T-cell (primary cell): ENCODE data around the gene TENT4B. TPM values are rescaled to one million over a fixed set of nuclear protein-coding genes. Genes with fewer than 3 reads are reported as not detected.

Source experiments
- ATAC-seq, 4 experiments: fragments of 200-7000 bp in 3 of 4; fragments of 150-1000 bp in 1 of 4; cut with Tn5 transposase; replicated peaks in 1 of 4; 1 replicate in 3 of 4; 2 replicates in 1 of 4; pipeline ENCODE4 v1.10.0; 2021; ENCODE audit warnings: moderate library complexity in 3 of 4, mild to moderate bottlenecking in 2 of 4, moderate number of reproducible peaks in 1 of 4
- CTCF ChIA-PET, 2 donors: fragments of 300-600 bp; sonication (Branson Sonifier 250); formaldehyde crosslinking; loops; one replicate each; lab custom pipeline; 2022; ENCODE audit warnings: antibody characterized with exemption in 2 of 2; lab: Charles Lee
- POLR2A ChIA-PET, 2 donors: fragments of 300-600 bp; sonication (Branson Sonifier 250); formaldehyde crosslinking; loops; one replicate each; lab custom pipeline; 2022; ENCODE audit warnings: antibody characterized with exemption in 2 of 2; lab: Charles Lee
- DNase-seq, 35 experiments: peaks; one replicate each; pipeline versions ENCODE4 v3.0.0 to v3.0.0-alpha.2; 2013 to 2023
- H3K27ac ChIP-seq: one replicate; pipeline ENCODE4 v1.5.1; 2013; ENCODE audit warnings: low read length
- H3K27me3 ChIP-seq, 2 experiments: replicated peaks in 1 of 2; 1 replicate in 1 of 2; 2 replicates in 1 of 2; pipeline versions ENCODE4 v1.6.1 to v1.7.0; 2013; ENCODE audit warnings: low read length in 1 of 2, mixed read lengths in 1 of 2; ENCODE audit not compliant: control insufficient read depth in 2 of 2, insufficient read depth in 2 of 2; ENCODE audit errors: extremely low read depth in 1 of 2
- H3K36me3 ChIP-seq, 2 donors: 1 replicate in 1 of 2; 2 replicates in 1 of 2; pipeline versions ENCODE4 v1.6.1 to v1.7.0; 2013; ENCODE audit warnings: low read length in 1 of 2; ENCODE audit not compliant: control insufficient read depth in 2 of 2, insufficient read depth in 1 of 2; ENCODE audit errors: extremely low read depth in 1 of 2
- H3K4me1 ChIP-seq, 2 experiments: 1 replicate in 1 of 2; 2 replicates in 1 of 2; pipeline versions ENCODE4 v1.6.1 to v1.7.0; 2013; ENCODE audit warnings: low read length in 2 of 2, mixed read lengths in 1 of 2; ENCODE audit not compliant: insufficient read depth in 2 of 2, control insufficient read depth in 1 of 2; ENCODE audit errors: extremely low read depth in 1 of 2
- H3K4me3 ChIP-seq, 2 donors: 1 replicate in 1 of 2; 2 replicates in 1 of 2; pipeline versions ENCODE4 v1.5.1 to v1.7.0; 2013; ENCODE audit warnings: mild to moderate bottlenecking in 2 of 2, low read length in 1 of 2, moderate library complexity in 1 of 2; ENCODE audit not compliant: control insufficient read depth in 1 of 2; ENCODE audit errors: extremely low read depth in 1 of 2
- H3K9me3 ChIP-seq: 2 replicates; pipeline ENCODE4 v1.7.0; 2013
- H3K27ac Mint-ChIP-seq, 2 donors: one replicate each; pipeline ENCODE4 v1.8.0; 2020 to 2021; ENCODE audit warnings: mild to moderate bottlenecking in 2 of 2, mixed read lengths in 2 of 2
- H3K27me3 Mint-ChIP-seq, 2 donors: one replicate each; pipeline ENCODE4 v1.8.0; 2021 to 2022; ENCODE audit warnings: mixed read lengths in 2 of 2
- H3K36me3 Mint-ChIP-seq: one replicate; pipeline ENCODE4 v1.8.0; 2021; ENCODE audit warnings: mixed read lengths
- H3K4me1 Mint-ChIP-seq, 3 donors: one replicate each; pipeline ENCODE4 v1.8.0; 2020 to 2022; ENCODE audit warnings: mixed read lengths in 3 of 3, mild to moderate bottlenecking in 1 of 3
- H3K4me3 Mint-ChIP-seq, 3 donors: one replicate each; pipeline ENCODE4 v1.8.0; 2020 to 2022; ENCODE audit warnings: mild to moderate bottlenecking in 3 of 3, mixed read lengths in 3 of 3, moderate library complexity in 3 of 3
- H3K9me3 Mint-ChIP-seq, 3 donors: one replicate each; pipeline ENCODE4 v1.8.0; 2020 to 2022; ENCODE audit warnings: mixed read lengths in 3 of 3
- WGBS: methylation state at CpG from one replicate; pipeline ENCODE4 v1.1.5; 2013; ENCODE audit warnings: missing lambda C conversion rate; ENCODE audit not compliant: insufficient coverage; 5-methylcytosine and 5-hydroxymethylcytosine counted together
- total RNA-seq, 35 experiments: library from RNA in 6 of 35; stranded (reverse) in 6 of 35; fragments of 120-200 nt in 1 of 35; gene quantifications; one replicate each; pipeline versions ENCODE4 v1.2.1 to v1.2.4 and lab custom pipeline; 2013 to 2026

Gene TENT4B
- total RNA-seq, 5 donors from 2014 or later (not counting 1 experiment from before 2014, with no cell fraction given) = 20.2 to 31.9 (median 20.9) TPM

DNA sequence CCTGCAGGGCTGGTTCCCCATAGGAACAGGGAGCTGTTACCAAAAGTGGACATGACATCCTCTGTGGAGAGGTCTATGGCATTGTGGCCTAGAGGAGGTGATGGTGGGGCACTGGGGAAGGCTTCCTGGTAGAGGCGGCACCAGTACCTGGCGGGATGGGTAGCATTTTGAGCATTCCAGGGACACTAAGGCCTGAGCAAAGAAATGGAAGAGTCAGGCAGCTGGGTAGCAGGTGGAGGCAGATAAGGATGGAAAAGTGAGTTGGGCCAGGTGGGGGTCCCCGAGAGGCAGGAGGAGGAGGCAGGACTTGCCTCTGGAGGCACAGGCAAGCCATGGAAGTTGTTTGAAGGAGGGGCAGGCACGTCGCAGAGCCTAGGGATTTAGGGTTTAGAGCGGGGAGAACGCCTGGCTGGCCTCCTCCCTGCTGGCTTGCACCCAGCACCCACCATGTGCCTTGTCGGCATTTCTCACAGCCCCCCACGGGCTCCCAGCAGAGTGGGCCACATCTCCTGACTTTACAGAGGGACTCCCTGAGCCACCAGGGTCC is 108.1 kb downstream of the TENT4B start:
- 85% methylated on average over 9 of the region's 9 CpGs for WGBS
- H3K27ac Mint-ChIP-seq = no peak overlapping the region
- CTCF ChIA-PET = interaction anchor here in 1 of 2 donors (0.6 to 0.7 kb wide), 2 partner anchors 93 to 239 kb away, joined by 3 to 4 read pairs; no protein-coding TSS in a partner anchor
- H3K27me3 ChIP-seq = peaks cover 0 to 4% of the 10 kb centered on the region in 2 experiments
- H3K4me1 Mint-ChIP-seq = peaks cover 36 to 44% (median 42%) of the 10 kb centered on the region in 3 donors
- no peaks in the 10 kb centered on the region for H3K9me3 ChIP-seq
- no peak overlapping the region for H3K27ac ChIP-seq
- H3K4me1 ChIP-seq = peaks cover 10 to 31% of the 10 kb centered on the region in 2 experiments
- no peak overlapping the region for H3K4me3 ChIP-seq
- H3K4me3 Mint-ChIP-seq = no peak overlapping the region
- POLR2A ChIA-PET = no interaction called here
- H3K36me3 Mint-ChIP-seq = no peaks in the 10 kb centered on the region
- no peaks in the 10 kb centered on the region for H3K36me3 ChIP-seq
- ATAC-seq (no peak), DNase-seq (peak in 1 of 35 experiments; percentile 7)
- no peaks in the 10 kb centered on the region for H3K9me3 Mint-ChIP-seq
- no peaks in the 10 kb centered on the region for H3K27me3 Mint-ChIP-seq

DNA sequence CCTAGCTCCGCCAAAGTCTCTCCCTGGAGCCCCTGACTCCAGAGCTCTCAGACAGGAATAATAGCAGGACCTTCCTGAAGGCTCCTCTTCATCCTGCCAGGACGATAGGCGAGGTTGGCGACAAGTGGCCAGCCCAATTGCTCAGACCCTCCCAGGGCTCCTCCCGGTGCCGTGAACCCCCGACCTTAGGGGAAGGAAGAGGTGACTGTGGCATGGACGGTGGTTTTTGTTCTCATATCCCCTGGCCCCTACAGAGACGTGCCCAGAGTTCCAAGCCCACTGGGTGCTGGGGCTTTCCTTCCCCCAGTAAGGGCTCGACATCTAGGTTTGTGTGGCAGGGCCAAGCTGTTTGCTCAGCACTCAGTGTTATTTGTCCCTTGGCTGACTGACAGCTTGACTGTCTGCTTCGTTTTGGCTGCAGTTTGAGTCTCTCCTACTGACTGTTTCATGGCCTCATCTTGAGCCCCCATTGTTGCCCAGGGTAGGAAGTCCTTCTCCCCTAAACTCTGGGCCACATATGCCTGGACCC is 108.7 kb downstream of the TENT4B start:
- no peaks in the 10 kb centered on the region for H3K36me3 Mint-ChIP-seq
- 63% methylated on average over 6 of the region's 11 CpGs for WGBS
- ChIA-PET CTCF (interaction anchor here (0.6 to 0.7 kb wide), 3 partner anchors 66 to 238 kb away, joined by 3 to 4 read pairs (median 3); no protein-coding TSS in a partner anchor), POLR2A (no interaction called here)
- no peaks in the 10 kb centered on the region for H3K27me3 Mint-ChIP-seq
- no peak overlapping the region for H3K27ac ChIP-seq
- H3K4me1 ChIP-seq = peaks cover 10 to 36% of the 10 kb centered on the region in 2 experiments
- H3K4me3 ChIP-seq = no peak overlapping the region
- peaks cover 37 to 46% (median 42%) of the 10 kb centered on the region in 3 donors for H3K4me1 Mint-ChIP-seq
- ATAC-seq (no peak), DNase-seq (peak in 1 of 35 experiments; percentile 10)
- no peaks in the 10 kb centered on the region for H3K36me3 ChIP-seq
- H3K4me3 Mint-ChIP-seq = no peak overlapping the region
- no peaks in the 10 kb centered on the region for H3K9me3 Mint-ChIP-seq
- H3K27me3 ChIP-seq = peaks cover 0 to 4% of the 10 kb centered on the region in 2 experiments
- H3K27ac Mint-ChIP-seq = no peak overlapping the region
- H3K9me3 ChIP-seq = no peaks in the 10 kb centered on the region

DNA sequence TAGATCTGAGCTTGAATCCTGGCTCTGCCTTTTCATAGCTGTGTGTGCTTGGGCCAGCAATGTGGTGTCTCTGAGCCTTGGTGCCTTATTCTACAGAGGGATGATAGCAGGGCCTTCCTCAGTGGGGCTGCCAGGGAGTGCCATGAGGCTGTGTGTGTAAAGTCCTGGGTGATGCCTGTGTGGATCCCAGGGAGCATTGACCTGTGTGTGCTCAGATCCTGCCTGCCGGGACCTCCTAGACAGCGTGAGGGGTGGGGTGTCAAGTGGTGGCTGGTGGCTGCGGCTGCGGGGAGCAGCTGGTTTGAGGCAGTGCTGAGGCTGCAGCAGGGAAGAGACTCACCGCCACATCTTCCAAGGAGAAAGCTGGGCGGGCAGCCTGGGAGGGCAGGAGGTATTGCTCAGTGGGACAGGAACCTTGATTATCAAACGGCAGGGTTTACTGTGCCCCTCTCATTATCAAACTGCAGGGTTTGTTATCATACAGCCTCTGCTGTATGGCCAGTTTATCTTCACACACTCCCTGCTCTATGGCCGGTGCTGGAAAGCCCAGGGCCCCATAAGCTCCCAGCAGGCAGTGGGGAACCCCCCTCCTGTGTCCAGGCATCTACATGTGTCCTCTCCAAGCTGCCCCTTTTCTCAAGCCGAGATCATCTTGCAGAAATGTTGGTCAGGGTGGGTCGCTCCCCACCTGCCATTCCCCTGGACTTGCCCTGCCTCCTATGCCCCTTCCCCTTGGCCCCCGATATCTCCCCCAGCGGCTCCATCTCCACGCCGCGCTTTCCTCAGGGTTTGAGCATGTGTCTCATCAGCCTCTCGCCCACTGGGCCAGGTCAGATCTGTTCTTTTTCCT is 110.2 kb downstream of the TENT4B start:
- no peaks in the 10 kb centered on the region for H3K9me3 Mint-ChIP-seq
- WGBS = 98% methylated on average over 13 of the region's 16 CpGs
- H3K9me3 ChIP-seq = no peaks in the 10 kb centered on the region
- H3K27ac ChIP-seq = no peak overlapping the region
- no peaks in the 10 kb centered on the region for H3K36me3 Mint-ChIP-seq
- peaks cover 0 to 4% of the 10 kb centered on the region in 2 experiments for H3K27me3 ChIP-seq
- peak in 1 of 35 experiments; percentile 3 for DNase-seq
- no peak overlapping the region for H3K4me3 Mint-ChIP-seq
- ATAC-seq = no peak
- no peak overlapping the region for H3K27ac Mint-ChIP-seq
- peaks cover 45 to 56% (median 55%) of the 10 kb centered on the region in 3 donors for H3K4me1 Mint-ChIP-seq
- peaks cover 10 to 43% of the 10 kb centered on the region in 2 experiments for H3K4me1 ChIP-seq
- H3K36me3 ChIP-seq = no peaks in the 10 kb centered on the region
- no peak overlapping the region for H3K4me3 ChIP-seq
- ChIA-PET POLR2A (interaction anchor here in 1 of 2 donors (0.5 kb wide), 1 partner anchor 69 kb away, joined by 3 read pairs; no protein-coding TSS in a partner anchor), CTCF (interaction anchor here in 1 of 2 donors (1.1 kb wide), 1 partner anchor 91 kb away, joined by 3 read pairs; no protein-coding TSS in a partner anchor)
- no peaks in the 10 kb centered on the region for H3K27me3 Mint-ChIP-seq

DNA sequence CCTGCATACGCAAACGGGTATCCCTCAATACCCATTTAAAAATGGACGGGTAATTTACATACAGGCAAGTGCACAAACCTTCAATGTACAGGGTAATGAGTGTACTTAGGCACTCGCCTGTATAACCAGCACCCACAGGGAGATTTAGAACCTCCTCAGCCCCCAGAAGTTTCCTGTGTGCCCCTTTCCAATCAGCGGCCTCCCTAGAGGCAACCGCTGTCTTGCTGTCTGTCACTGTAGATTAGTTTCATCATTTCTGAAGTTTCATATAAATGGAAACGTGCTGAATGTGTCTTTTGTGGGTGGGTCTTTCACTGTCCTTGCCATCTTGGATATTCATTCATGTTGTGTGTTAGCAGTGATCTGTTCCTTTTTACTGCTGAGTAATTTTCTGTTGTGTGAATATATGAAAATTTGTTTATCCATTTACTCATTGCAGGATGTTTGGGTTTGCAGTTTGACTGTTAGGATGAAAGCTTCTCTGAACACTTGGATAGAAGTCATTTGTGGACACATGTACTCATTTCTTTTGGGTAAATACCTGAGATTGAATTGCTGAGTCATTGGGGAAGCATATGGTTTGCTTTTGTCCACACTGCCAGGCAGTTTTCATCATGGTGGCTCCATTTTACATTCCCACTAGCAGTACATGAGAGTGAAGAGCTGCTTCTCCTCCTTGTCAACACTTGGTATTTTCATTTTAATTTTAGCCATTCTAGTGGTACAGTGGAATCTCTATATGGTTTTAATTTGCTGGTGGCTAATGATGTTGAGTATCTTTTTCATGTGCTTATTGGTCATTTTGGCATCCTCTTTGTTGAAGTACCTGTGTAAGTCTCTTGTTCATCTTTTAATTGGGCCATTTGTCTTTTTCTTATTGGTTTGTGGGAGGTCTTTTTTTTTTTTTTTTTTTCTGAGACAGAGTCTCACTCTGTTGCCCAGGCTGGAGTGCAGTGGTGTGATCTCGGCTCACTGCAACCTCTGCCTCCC is 111.1 kb downstream of the TENT4B start:
- WGBS = no CpG with 5 or more reads among the region's 8 CpGs
- H3K4me1 ChIP-seq = peaks cover 13 to 50% of the 10 kb centered on the region in 2 experiments
- H3K27ac ChIP-seq = no peak overlapping the region
- ATAC-seq = no peak
- ChIA-PET CTCF (interaction anchor here (0.7 to 0.8 kb wide), 4 partner anchors 62 to 494 kb away, joined by 3 to 6 read pairs (median 3); no protein-coding TSS in a partner anchor), POLR2A (no interaction called here)
- H3K36me3 Mint-ChIP-seq = peaks cover 6% of the 10 kb centered on the region
- H3K9me3 ChIP-seq = no peaks in the 10 kb centered on the region
- H3K9me3 Mint-ChIP-seq = no peaks in the 10 kb centered on the region
- no peak overlapping the region for H3K4me3 ChIP-seq
- H3K4me1 Mint-ChIP-seq = peaks cover 53 to 63% (median 63%) of the 10 kb centered on the region in 3 donors
- DNase-seq = no peak
- peak overlapping the region; percentile 47 to 50 for H3K27ac Mint-ChIP-seq
- H3K36me3 ChIP-seq = no peaks in the 10 kb centered on the region
- H3K27me3 ChIP-seq = peaks cover 0 to 3% of the 10 kb centered on the region in 2 experiments
- no peaks in the 10 kb centered on the region for H3K27me3 Mint-ChIP-seq
- H3K4me3 Mint-ChIP-seq = peak overlapping the region in 1 of 3 donors; percentile 85

DNA sequence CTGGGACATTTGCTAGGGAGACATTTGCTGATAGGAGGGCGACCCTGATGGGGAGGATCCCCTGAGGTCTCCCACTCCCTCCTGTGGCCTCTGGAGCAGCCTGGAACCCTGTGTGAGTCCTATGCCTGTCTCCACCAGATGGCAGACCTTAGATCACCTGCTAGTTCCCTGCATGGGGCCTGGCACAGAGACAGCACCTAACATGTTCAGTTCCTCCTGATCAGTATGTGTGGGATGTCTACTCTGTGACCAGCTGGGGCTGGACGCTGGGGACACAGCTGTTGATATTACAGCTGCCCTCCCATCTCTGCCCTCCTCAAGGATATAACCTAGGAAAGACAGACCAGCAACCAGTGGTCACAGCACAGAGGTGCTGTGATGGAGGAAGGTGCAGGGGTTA is 112.2 kb downstream of the TENT4B start:
- no CpG with 5 or more reads among the region's 2 CpGs for WGBS
- peak overlapping the region; percentile 80 for H3K27ac ChIP-seq
- ChIA-PET CTCF (interaction anchor here (0.6 to 1.3 kb wide), 9 partner anchors 8 to 89 kb away, joined by 3 to 10 read pairs (median 4); no protein-coding TSS in a partner anchor), POLR2A (interaction anchor here in 1 of 2 donors (1.2 kb wide), 1 partner anchor 9 kb away, joined by 3 read pairs; no protein-coding TSS in a partner anchor)
- ATAC-seq (peak; percentile 24 to 67 (median 32)), DNase-seq (peak in 21 of 35 experiments; percentile 28 to 74 (median 44))
- Mint-ChIP-seq H3K4me1 (peaks cover 54 to 64% (median 63%) of the 10 kb centered on the region in 3 donors), H3K36me3 (peaks cover 11% of the 10 kb centered on the region), H3K9me3 (no peaks in the 10 kb centered on the region), H3K4me3 (peak overlapping the region; percentile 77 to 94 (median 85)), H3K27ac (peak overlapping the region; percentile 98 to 99), H3K27me3 (no peaks in the 10 kb centered on the region)
- peaks cover under 1 to 3% of the 10 kb centered on the region in 2 donors for H3K36me3 ChIP-seq
- H3K9me3 ChIP-seq = no peaks in the 10 kb centered on the region
- H3K27me3 ChIP-seq = no peaks in the 10 kb centered on the region
- peak overlapping the region in 1 of 2 donors; percentile 29 for H3K4me3 ChIP-seq
- H3K4me1 ChIP-seq = peaks cover 21 to 52% of the 10 kb centered on the region in 2 experiments
